Measurements from ENCODE around the gene SEMA3G. TPM values are rescaled to one million over a fixed set of nuclear protein-coding genes. Genes with fewer than 3 reads are reported as not detected.

The SEMA3G gene
- polyA plus RNA-seq, 5 donors, result 4.3 to 8.2 (median 7.0) TPM

DNA sequence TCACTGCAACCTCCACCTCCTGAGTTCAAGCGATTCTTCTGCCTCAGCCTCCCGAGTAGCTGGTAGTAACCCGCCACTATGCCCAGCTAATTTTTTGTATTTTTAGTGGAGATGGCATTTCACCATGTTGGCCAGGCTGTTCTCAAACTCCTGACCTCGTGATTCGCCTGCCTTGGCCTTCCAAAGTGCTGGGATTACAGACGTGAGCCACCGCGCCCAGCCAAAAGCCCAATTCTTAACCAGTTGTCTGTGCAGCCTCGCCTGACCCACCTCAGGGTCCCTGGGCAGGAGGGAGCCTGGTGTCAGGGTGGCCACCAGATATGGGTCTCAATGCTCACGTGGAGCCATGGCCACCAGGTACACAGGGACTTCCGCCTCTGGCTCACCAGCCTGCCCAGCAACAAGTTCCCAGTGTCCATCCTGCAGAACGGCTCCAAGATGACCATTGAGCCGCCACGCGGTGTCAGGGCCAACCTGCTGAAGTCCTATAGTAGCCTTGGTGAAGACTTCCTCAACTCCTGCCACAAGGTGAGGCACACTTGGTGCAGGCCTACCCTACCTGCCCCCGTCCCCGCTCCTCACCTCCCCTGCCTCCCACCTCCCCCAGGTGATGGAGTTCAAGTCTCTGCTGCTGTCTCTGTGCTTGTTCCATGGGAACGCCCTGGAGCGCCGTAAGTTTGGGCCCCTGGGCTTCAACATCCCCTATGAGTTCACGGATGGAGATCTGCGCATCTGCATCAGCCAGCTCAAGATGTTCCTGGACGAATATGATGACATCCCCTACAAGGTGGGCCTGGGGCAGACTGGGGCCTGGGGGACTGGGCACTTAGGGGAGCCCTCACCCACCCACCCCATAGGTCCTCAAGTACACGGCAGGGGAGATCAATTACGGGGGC is 48.6 kb downstream of the SEMA3G start:
- no peak for DNase-seq

GRCh38 chr3:52395503-52395865 is 49.4 kb downstream of the SEMA3G start:
- DNase-seq, result no peak

DNA sequence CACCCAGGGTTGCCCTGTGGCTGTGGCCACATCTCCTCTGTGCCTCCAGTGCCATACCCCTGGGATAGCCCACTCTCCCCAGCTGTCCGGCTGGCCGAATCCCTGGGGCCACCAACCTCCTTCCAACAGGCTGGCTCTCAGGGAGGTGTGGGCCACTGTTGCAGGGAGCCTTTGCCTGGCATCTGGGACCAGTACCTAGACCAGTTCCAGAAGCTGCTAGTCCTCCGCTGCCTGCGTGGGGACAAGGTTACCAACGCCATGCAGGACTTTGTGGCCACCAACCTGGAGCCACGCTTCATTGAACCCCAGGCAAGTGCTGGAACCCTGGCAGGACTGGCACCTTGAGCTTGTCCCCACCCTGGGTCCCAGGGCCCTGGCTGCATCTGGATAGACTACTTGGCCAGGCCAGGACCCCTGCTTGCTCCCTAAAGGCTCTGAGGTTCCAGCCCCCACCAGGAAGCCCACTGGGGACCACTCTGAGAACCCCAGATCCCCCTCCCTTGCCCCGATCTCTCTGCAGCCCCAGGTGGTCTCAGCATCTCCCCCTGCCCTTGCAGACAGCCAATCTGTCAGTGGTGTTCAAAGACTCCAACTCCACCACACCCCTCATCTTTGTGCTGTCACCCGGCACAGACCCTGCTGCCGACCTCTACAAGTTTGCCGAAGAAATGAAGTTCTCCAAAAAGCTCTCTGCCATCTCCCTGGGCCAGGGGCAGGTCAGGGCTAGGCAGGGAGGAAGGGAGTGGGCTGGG is 50.0 kb downstream of the SEMA3G start:
- DNase-seq, result no peak

DNA sequence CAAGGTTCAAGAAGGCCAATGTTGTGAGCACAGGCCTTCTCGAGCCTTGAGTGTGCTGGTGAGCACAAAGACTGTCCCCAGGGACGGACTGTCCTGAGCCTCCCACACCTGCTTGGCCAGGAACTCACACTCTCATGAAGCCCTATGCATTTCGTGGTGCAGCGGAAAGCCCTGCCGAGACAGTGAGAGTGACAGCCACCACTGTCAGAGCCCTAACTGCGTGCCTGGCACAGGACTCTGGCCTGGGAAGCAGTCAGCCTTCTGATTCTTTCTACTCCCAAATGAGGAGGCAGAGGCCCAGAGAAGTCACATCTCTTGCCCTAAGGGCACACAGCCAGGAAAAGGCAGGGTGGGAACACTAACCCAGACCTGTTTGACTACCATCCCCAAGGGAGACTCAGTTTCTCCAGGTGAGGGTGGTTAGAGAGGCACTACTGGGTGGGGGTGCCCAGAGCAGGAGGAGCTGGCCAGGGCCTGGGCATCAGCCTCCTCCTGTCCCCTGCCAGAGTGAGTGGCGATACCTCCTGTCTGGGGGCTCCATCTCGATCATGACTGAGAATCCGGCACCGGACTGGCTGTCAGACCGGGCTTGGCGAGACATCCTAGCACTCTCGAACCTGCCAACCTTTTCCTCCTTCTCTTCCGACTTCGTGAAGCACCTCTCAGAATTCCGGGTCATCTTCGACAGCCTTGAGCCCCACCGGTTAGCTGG is 50.8 kb downstream of the SEMA3G start:
- no peak for DNase-seq

DNA sequence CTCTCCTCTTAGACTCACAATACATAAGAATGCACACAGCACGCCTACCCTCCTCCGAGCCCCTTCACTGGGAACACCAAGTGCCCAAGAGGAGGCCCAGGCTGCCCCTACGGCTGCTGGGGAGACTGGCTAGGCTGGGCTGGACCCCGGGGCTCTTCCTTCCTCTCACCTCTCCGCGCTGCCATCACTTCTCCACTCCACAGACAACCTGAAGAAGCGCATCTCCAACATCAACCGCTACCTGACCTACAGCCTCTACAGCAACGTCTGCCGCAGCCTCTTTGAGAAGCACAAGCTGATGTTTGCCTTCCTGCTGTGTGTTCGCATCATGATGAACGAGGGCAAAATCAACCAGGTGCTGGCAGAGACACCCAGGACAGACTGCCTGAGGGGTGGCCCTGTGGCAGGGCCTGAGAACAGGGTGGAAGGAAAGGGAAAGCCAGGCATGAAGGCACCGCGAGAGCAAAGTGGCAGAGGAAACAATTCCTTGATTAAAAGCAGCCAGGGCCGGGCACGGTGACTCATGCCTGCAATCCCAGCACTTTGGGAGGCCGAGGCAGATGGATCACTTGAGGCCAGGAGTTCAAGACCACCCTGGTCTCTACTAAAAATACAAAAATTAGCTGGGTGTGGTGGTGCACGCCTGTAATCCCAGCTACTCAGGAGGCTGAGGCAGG is 51.6 kb downstream of the SEMA3G start:
- no peak for DNase-seq

GRCh38 chr3:52392216-52392930 is 52.5 kb downstream of the SEMA3G start:
- DNase-seq, result no peak

DNA sequence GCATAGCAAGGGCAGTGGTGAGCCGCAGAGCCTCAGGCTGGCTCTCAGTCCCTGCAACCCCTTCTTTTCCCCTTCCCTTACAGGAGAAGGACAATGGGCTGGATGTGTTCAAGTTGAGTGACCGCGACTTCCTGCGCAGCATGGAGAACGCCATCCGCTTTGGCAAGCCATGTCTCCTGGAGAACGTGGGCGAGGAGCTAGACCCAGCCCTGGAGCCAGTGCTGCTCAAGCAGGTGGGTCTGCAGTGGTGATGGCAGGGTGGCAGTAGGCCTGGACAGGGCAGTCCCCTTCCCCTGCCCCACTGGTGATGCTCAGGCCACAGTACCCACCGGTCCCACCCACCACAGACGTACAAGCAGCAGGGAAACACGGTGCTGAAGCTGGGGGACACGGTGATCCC is 53.8 kb downstream of the SEMA3G start:
- no peak for DNase-seq

- no peak for DNase-seq
These were observed 56.0 kb downstream of the SEMA3G start for GRCh38 chr3:52388933-52389332.

- no peak for DNase-seq
These were observed 56.5 kb downstream of the SEMA3G start for GRCh38 chr3:52388348-52388821.

GRCh38 chr3:52387481-52387880 is 57.4 kb downstream of the SEMA3G start:
- DNase-seq, result no peak

- no peak for DNase-seq
These were observed 59.7 kb downstream of the SEMA3G start for GRCh38 chr3:52385157-52385556.

- DNase-seq, result no peak
These were observed 60.7 kb downstream of the SEMA3G start for GRCh38 chr3:52384019-52384761.

DNA sequence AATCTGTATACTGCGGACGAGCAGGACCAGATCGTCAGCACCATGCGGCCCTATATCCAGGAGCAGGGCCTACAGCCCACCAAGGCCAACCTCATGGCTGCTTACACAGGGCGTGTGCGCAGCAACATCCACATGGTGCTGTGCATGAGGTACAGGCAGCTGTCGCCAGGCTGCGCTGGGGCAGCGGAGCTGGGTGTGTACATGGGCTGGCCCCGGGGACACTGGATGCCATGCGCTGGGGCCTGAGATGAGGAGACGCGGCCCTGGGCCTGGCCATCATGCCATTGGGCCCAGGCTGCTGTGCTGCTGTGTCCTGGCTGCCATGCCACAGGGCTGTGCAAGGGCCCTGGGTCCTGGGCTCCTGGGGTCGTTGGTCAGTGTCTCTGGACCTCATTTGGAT is 61.5 kb downstream of the SEMA3G start:
- no peak for DNase-seq

Other genes with a start within 250 kb of the SEMA3G start
- 10 to 100 TPM; 36.0 to 41.9 (median 39.3) TPM for gene ALAS1, start 246.9 kb downstream of the SEMA3G start, polyA plus RNA-seq (ENCODE audit: insufficient read depth in 1 of 5, insufficient read length in 5 of 5, low replicate concordance in 1 of 5)
- under 1 TPM; 0.20 to 0.59 (median 0.31) TPM for gene TLR9, start 219.5 kb downstream of the SEMA3G start, polyA plus RNA-seq (ENCODE audit: insufficient read depth in 1 of 5, insufficient read length in 5 of 5, low replicate concordance in 1 of 5)
- gene TWF2, start 205.9 kb downstream of the SEMA3G start, polyA plus RNA-seq (ENCODE audit: insufficient read depth in 1 of 5, insufficient read length in 5 of 5, low replicate concordance in 1 of 5), result 10 to 100 TPM; 25.5 to 45.0 (median 31.5) TPM
- gene PPM1M, start 199.3 kb downstream of the SEMA3G start, polyA plus RNA-seq (ENCODE audit: insufficient read depth in 1 of 5, insufficient read length in 5 of 5, low replicate concordance in 1 of 5), result 10 to 100 TPM; 28.7 to 33.6 (median 30.5) TPM
- 100 to 1,000 TPM in 3 of 5 donors, 10 to 100 TPM in 2; 96.6 to 114 (median 106) TPM for gene WDR82, start 166.5 kb downstream of the SEMA3G start, polyA plus RNA-seq (ENCODE audit: insufficient read depth in 1 of 5, insufficient read length in 5 of 5, low replicate concordance in 1 of 5)
- 10 to 100 TPM in 3 of 5 donors, 1 to 10 TPM in 2; 7.8 to 11.6 (median 10.2) TPM for gene GLYCTK, start 157.3 kb downstream of the SEMA3G start, polyA plus RNA-seq (ENCODE audit: insufficient read depth in 1 of 5, insufficient read length in 5 of 5, low replicate concordance in 1 of 5)
- 10 to 100 TPM in 3 of 5 donors, 1 to 10 TPM in 2; 7.2 to 12.4 (median 11.1) TPM for gene DNAH1, start 128.8 kb downstream of the SEMA3G start, polyA plus RNA-seq (ENCODE audit: insufficient read depth in 1 of 5, insufficient read length in 5 of 5, low replicate concordance in 1 of 5)
- 10 to 100 TPM; 60.5 to 82.6 (median 76.1) TPM for gene BAP1, start 35.1 kb downstream of the SEMA3G start, polyA plus RNA-seq (ENCODE audit: insufficient read depth in 1 of 5, insufficient read length in 5 of 5, low replicate concordance in 1 of 5)
- gene PHF7, start 34.4 kb downstream of the SEMA3G start, polyA plus RNA-seq (ENCODE audit: insufficient read depth in 1 of 5, insufficient read length in 5 of 5, low replicate concordance in 1 of 5), result 10 to 100 TPM in 1 of 5 donors, 1 to 10 TPM in 4; 8.1 to 10.6 (median 9.0) TPM
- gene TNNC1, start 8.9 kb upstream of the SEMA3G start, polyA plus RNA-seq (ENCODE audit: insufficient read depth in 1 of 5, insufficient read length in 5 of 5, low replicate concordance in 1 of 5), result 10 to 100 TPM; 21.0 to 78.6 (median 31.2) TPM
- 100 to 1,000 TPM; 116 to 175 (median 146) TPM for gene NISCH, start 10.5 kb upstream of the SEMA3G start, polyA plus RNA-seq (ENCODE audit: insufficient read depth in 1 of 5, insufficient read length in 5 of 5, low replicate concordance in 1 of 5)
- 10 to 100 TPM; 40.9 to 60.8 (median 43.4) TPM for gene STAB1, start 50.2 kb upstream of the SEMA3G start, polyA plus RNA-seq (ENCODE audit: insufficient read depth in 1 of 5, insufficient read length in 5 of 5, low replicate concordance in 1 of 5)
- gene NT5DC2, start 88.8 kb upstream of the SEMA3G start, polyA plus RNA-seq (ENCODE audit: insufficient read depth in 1 of 5, insufficient read length in 5 of 5, low replicate concordance in 1 of 5), result 100 to 1,000 TPM; 205 to 350 (median 239) TPM
- 10 to 100 TPM in 4 of 5 donors, 1 to 10 TPM in 1; 8.5 to 24.3 (median 12.9) TPM for gene UQCC5, start 91.5 kb upstream of the SEMA3G start, polyA plus RNA-seq (ENCODE audit: insufficient read depth in 1 of 5, insufficient read length in 5 of 5, low replicate concordance in 1 of 5)
- gene PBRM1, start 240.8 kb upstream of the SEMA3G start, polyA plus RNA-seq (ENCODE audit: insufficient read depth in 1 of 5, insufficient read length in 5 of 5, low replicate concordance in 1 of 5), result 10 to 100 TPM; 42.9 to 78.6 (median 65.2) TPM
- gene GNL3, start 240.9 kb upstream of the SEMA3G start, polyA plus RNA-seq (ENCODE audit: insufficient read depth in 1 of 5, insufficient read length in 5 of 5, low replicate concordance in 1 of 5), result 100 to 1,000 TPM; 100 to 124 (median 107) TPM

Data from right lung (tissue), 5 donors.